ENCODE results near the gene HSPA5. TPM values are rescaled to one million over a fixed set of nuclear protein-coding genes. Genes with fewer than 3 reads are reported as not detected.

Gene HSPA5
- total and polyA plus RNA-seq, 4 donors: 108 to 342 (median 237) TPM

- TF ChIP-seq EGR1 (IDR thresholded peaks at IDR 0.05; ENCODE audit: low read depth in 2 of 2) (no peak), HNF4G (IDR thresholded peaks at IDR 0.05) (no peak), JUND (IDR thresholded peaks at IDR 0.05) (no peak), FOXA2 (IDR thresholded peaks at IDR 0.05) (no peak)
- TF ChIP-seq, protein P1, sequence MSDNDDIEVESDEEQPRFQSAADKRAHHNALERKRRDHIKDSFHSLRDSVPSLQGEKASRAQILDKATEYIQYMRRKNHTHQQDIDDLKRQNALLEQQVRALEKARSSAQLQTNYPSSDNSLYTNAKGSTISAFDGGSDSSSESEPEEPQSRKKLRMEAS (IDR thresholded peaks at IDR 0.05): no peak
- H3K27ac ChIP-seq (ENCODE audit: low read depth in 1 of 2, low read length in 2 of 2): no peak overlapping the region
- H3K9ac ChIP-seq (ENCODE audit: low read depth in 1 of 2, low read length in 2 of 2): no peak overlapping the region
- peaks cover 4 to 34% (median 24%) of the 10 kb centered on the region in 4 donors for H3K36me3 ChIP-seq (ENCODE audit: control insufficient read depth in 4 of 4, insufficient read depth in 3 of 4, low read depth in 1 of 4, low read length in 3 of 4)
- no peak for DNase-seq (ENCODE audit: low spot score)
- WGBS: 73% methylated on average over 5 of the region's 5 CpGs
- no peaks in the 10 kb centered on the region for H3K27me3 ChIP-seq (ENCODE audit: control insufficient read depth in 4 of 4, insufficient read depth in 4 of 4, low read length in 3 of 4)
- no peak overlapping the region for H3K4me3 ChIP-seq (ENCODE audit: low read depth in 1 of 3, low read length in 3 of 3)
- H3K4me1 ChIP-seq (ENCODE audit: control insufficient read depth in 4 of 4, insufficient read depth in 4 of 4, low read length in 3 of 4): peaks cover 0 to 11% (median 4%) of the 10 kb centered on the region in 4 donors
- no peaks in the 10 kb centered on the region for H3K9me3 ChIP-seq (ENCODE audit: control insufficient read depth in 4 of 4, low read length in 3 of 4)
These were observed 27.0 kb downstream of the HSPA5 start for GRCh38 chr9:125214186-125214585.

GRCh38 chr9:125204477-125204876, 36.7 kb downstream of the HSPA5 start:
- H3K27ac ChIP-seq (ENCODE audit: low read depth in 1 of 2, low read length in 2 of 2): no peak overlapping the region
- no peaks in the 10 kb centered on the region for H3K9me3 ChIP-seq (ENCODE audit: control insufficient read depth in 4 of 4, low read length in 3 of 4)
- no peaks in the 10 kb centered on the region for H3K27me3 ChIP-seq (ENCODE audit: control insufficient read depth in 4 of 4, insufficient read depth in 4 of 4, low read length in 3 of 4)
- peaks cover 0 to 10% (median 4%) of the 10 kb centered on the region in 4 donors for H3K4me1 ChIP-seq (ENCODE audit: control insufficient read depth in 4 of 4, insufficient read depth in 4 of 4, low read length in 3 of 4)
- 97% methylated on average over 3 of the region's 3 CpGs for WGBS
- H3K4me3 ChIP-seq (ENCODE audit: low read depth in 1 of 3, low read length in 3 of 3): no peak overlapping the region
- no peak for DNase-seq (ENCODE audit: low spot score)
- no peak overlapping the region for H3K9ac ChIP-seq (ENCODE audit: low read depth in 1 of 2, low read length in 2 of 2)
- peaks cover 8 to 45% (median 26%) of the 10 kb centered on the region in 4 donors for H3K36me3 ChIP-seq (ENCODE audit: control insufficient read depth in 4 of 4, insufficient read depth in 3 of 4, low read depth in 1 of 4, low read length in 3 of 4)
- TF ChIP-seq, protein P2, sequence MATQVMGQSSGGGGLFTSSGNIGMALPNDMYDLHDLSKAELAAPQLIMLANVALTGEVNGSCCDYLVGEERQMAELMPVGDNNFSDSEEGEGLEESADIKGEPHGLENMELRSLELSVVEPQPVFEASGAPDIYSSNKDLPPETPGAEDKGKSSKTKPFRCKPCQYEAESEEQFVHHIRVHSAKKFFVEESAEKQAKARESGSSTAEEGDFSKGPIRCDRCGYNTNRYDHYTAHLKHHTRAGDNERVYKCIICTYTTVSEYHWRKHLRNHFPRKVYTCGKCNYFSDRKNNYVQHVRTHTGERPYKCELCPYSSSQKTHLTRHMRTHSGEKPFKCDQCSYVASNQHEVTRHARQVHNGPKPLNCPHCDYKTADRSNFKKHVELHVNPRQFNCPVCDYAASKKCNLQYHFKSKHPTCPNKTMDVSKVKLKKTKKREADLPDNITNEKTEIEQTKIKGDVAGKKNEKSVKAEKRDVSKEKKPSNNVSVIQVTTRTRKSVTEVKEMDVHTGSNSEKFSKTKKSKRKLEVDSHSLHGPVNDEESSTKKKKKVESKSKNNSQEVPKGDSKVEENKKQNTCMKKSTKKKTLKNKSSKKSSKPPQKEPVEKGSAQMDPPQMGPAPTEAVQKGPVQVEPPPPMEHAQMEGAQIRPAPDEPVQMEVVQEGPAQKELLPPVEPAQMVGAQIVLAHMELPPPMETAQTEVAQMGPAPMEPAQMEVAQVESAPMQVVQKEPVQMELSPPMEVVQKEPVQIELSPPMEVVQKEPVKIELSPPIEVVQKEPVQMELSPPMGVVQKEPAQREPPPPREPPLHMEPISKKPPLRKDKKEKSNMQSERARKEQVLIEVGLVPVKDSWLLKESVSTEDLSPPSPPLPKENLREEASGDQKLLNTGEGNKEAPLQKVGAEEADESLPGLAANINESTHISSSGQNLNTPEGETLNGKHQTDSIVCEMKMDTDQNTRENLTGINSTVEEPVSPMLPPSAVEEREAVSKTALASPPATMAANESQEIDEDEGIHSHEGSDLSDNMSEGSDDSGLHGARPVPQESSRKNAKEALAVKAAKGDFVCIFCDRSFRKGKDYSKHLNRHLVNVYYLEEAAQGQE (IDR thresholded peaks at IDR 0.05): no peak
- TF ChIP-seq RAD21 (IDR thresholded peaks at IDR 0.05): no peak
- TF ChIP-seq SP1 (IDR thresholded peaks at IDR 0.05): no peak
- no peak for TF ChIP-seq ZBTB33 (IDR thresholded peaks at IDR 0.05)
- TF ChIP-seq NR2F2 (IDR thresholded peaks at IDR 0.05): no peak
- no peak for TF ChIP-seq EGR1 (IDR thresholded peaks at IDR 0.05; ENCODE audit: low read depth in 2 of 2)
- TF ChIP-seq CTCF (IDR thresholded peaks at IDR 0.05; ENCODE audit: low read depth, low read length, missing input control): no peak
- TF ChIP-seq YY1 (IDR thresholded peaks at IDR 0.05): no peak
- TF ChIP-seq RXRA (IDR thresholded peaks at IDR 0.05): no peak
- no peak for TF ChIP-seq JUND (IDR thresholded peaks at IDR 0.05)
